NCI-H345 (cell line): Measurements from ENCODE around the gene SORCS3.
A peak's percentile ranks its signal among the peaks of the same experiment; 100 is the strongest.
"Not testable (repeated sequence)": the region's sequence is repeated elsewhere in the genome, so short reads cannot be mapped to it uniquely, and the experiment has no call there.

Experiments
- DNase-seq: peaks from one replicate; lab custom pipeline; 2025; lab: John Stamatoyannopoulos, UW

SORCS3 gene

GRCh38 chr10:104690101-104690500, 49.0 kb downstream of the SORCS3 start:
- DNase-seq = no peak

- no peak for DNase-seq
Observed at GRCh38 chr10:104690959-104691358, 49.9 kb downstream of the SORCS3 start.

- DNase-seq = no peak
Observed at GRCh38 chr10:104694074-104694473, 53.0 kb downstream of the SORCS3 start.

GRCh38 chr10:104703262-104703661, 62.2 kb downstream of the SORCS3 start:
- not testable (repeated sequence) for DNase-seq

- no peak for DNase-seq
Observed at GRCh38 chr10:104706886-104707285, 65.8 kb downstream of the SORCS3 start.

- DNase-seq = peak; percentile 82
Observed at GRCh38 chr10:104707602-104708459, 66.7 kb downstream of the SORCS3 start.

GRCh38 chr10:104711302-104711721, 70.2 kb downstream of the SORCS3 start:
- DNase-seq = no peak

GRCh38 chr10:104730593-104730992, 89.5 kb downstream of the SORCS3 start:
- DNase-seq = not testable (repeated sequence)

GRCh38 chr10:104731192-104731591, 90.1 kb downstream of the SORCS3 start:
- DNase-seq = no peak

- DNase-seq = no peak
Observed at GRCh38 chr10:104732222-104732621, 91.1 kb downstream of the SORCS3 start.

- DNase-seq = no peak
Observed at GRCh38 chr10:104734433-104734832, 93.3 kb downstream of the SORCS3 start.

GRCh38 chr10:104735036-104735756, 94.1 kb downstream of the SORCS3 start:
- peak; percentile 76 for DNase-seq

GRCh38 chr10:104735757-104736391, 94.8 kb downstream of the SORCS3 start:
- DNase-seq = no peak

- no peak for DNase-seq
Observed at GRCh38 chr10:104741127-104741526, 100.0 kb downstream of the SORCS3 start.

- DNase-seq = no peak
Observed at GRCh38 chr10:104744052-104744451, 103.0 kb downstream of the SORCS3 start.

- DNase-seq = no peak
Observed at GRCh38 chr10:104750291-104750690, 109.2 kb downstream of the SORCS3 start.

- DNase-seq = no peak
Observed at GRCh38 chr10:104762793-104763192, 121.7 kb downstream of the SORCS3 start.

- DNase-seq = no peak
Observed at GRCh38 chr10:104766341-104766740, 125.3 kb downstream of the SORCS3 start.

GRCh38 chr10:104767282-104767681, 126.2 kb downstream of the SORCS3 start:
- no peak for DNase-seq

GRCh38 chr10:104767745-104768144, 126.7 kb downstream of the SORCS3 start:
- DNase-seq = no peak

GRCh38 chr10:104773105-104773504, 132.0 kb downstream of the SORCS3 start:
- no peak for DNase-seq

- DNase-seq = no peak
Observed at GRCh38 chr10:104774234-104774633, 133.1 kb downstream of the SORCS3 start.
